Fibroblast of the aortic adventitia (primary cell): ENCODE measurements around the gene R3HDM4. TPM values are rescaled to one million over a fixed set of nuclear protein-coding genes. Genes with fewer than 3 reads are reported as not detected.

Experiments
- DNase-seq: peaks from one replicate; pipeline ENCODE4 v3.0.0-alpha.2; 2010; ENCODE audit warnings: low read depth
- H3K4me3 ChIP-seq: 2 replicates; pipeline ENCODE4 v1.5.1; 2011; ENCODE audit warnings: low read depth, mild to moderate bottlenecking, control low read depth, low read length, moderate library complexity
- total RNA-seq: library from RNA; depleted of rRNA; stranded (reverse); fragments of >200 nt; gene quantifications from 2 replicates; pipeline ENCODE4 v1.2.3, GENCODE V29; 2012; ENCODE audit warnings: low replicate concordance
- TF ChIP-seq, protein P1 (sequence below): IDR thresholded peaks from 2 replicates; pipeline ENCODE4 v1.5.1; 2011; ENCODE audit warnings: mild to moderate bottlenecking, low read length, control low read depth, inconsistent platforms; ENCODE audit not compliant: insufficient read depth

The R3HDM4 gene
- total RNA-seq, 1 donor: 25.8 TPM

DNA sequence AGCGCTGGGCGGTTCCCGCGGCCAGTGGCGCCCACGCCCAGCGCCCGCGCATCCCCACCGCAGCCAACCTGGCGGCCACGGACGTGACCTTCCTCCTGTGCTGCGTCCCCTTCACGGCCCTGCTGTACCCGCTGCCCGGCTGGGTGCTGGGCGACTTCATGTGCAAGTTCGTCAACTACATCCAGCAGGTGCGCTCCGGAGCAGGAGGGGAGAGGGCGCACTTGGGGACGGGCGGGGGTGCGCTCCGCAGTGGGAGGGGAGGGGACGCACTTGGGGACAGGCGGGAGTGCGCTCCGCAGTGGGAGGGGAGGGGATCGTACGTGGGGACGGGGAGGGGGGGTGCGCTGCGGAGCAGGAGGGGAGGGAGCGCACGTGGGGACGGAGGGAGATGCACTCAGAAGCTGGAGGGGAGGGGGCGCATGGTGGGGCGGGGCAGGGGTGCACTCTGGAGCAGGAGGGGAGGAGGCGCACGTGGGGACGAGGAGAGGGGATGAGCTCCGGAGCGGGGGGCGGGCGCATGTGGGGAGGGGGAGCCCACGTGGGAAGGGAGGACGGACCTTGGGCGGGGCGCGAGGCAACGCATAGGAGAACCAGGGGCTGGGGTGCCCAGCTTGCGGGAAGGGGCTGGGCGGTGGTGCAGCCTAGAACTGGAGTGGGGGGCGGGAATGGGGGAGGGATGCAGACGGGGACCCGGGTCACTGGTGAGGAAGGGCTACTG, 5.6 kb upstream of the R3HDM4 start:
- TF ChIP-seq, protein P1, sequence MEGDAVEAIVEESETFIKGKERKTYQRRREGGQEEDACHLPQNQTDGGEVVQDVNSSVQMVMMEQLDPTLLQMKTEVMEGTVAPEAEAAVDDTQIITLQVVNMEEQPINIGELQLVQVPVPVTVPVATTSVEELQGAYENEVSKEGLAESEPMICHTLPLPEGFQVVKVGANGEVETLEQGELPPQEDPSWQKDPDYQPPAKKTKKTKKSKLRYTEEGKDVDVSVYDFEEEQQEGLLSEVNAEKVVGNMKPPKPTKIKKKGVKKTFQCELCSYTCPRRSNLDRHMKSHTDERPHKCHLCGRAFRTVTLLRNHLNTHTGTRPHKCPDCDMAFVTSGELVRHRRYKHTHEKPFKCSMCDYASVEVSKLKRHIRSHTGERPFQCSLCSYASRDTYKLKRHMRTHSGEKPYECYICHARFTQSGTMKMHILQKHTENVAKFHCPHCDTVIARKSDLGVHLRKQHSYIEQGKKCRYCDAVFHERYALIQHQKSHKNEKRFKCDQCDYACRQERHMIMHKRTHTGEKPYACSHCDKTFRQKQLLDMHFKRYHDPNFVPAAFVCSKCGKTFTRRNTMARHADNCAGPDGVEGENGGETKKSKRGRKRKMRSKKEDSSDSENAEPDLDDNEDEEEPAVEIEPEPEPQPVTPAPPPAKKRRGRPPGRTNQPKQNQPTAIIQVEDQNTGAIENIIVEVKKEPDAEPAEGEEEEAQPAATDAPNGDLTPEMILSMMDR: no peak
- no peak for DNase-seq
- no peak overlapping the region for H3K4me3 ChIP-seq

DNA sequence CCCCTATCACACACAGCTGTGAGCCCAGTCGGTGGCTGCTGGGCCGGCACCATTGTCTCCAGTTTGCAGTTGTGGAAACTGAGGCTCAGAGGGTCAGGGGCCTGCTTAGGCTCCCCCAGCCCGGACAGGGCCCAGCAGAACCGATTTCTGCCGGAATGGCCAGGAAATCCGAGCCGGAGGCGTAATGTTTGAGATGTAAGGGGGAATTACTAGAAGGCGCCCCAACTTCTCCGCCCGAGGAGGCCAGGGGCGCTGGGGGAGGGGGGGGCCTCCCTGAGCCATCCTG, 5.1 kb upstream of the R3HDM4 start:
- no peak overlapping the region for H3K4me3 ChIP-seq
- TF ChIP-seq, protein P1: no peak
- DNase-seq: no peak

DNA sequence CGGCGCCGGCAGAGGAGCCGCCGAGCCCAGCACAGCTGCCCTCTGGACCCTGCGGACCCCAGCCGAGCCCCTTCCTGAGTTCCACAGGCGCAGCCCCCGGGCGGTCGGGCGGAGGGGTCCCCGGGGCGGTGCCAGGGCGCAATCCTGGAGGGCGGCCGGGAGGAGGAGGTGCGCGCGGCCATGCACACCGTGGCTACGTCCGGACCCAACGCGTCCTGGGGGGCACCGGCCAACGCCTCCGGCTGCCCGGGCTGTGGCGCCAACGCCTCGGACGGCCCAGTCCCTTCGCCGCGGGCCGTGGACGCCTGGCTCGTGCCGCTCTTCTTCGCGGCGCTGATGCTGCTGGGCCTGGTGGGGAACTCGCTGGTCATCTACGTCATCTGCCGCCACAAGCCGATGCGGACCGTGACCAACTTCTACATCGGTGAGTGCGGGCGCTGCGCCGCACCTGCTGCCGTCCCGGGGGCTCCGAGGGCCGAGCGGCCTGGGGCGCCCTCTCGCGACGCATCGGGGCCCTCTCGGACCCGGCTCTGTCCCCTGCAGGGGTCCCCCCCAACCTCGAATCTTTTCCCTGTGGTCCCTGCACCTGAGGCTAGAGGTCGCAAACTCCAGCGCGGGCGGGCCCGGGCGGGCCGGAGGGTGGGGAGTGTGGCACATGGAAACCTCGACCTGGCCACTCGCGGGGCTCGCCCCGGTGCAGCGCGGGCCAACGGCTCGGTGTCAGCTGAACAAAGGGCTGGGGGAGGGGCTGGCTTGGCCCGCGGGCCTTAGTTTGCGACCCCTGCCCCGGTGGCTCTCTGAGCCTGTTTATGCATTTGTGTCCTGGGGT, 4.5 kb upstream of the R3HDM4 start, which contains the start of gene KISS1R:
Gene KISS1R (plus strand): TSS at position 11 of the 829 bp plus-strand sequence. CDS start 170 bp downstream, at position 181.
- TF ChIP-seq, protein P1: peak; percentile 27
- no peak within 1 kb of the TSS for H3K4me3 ChIP-seq
- peak; percentile 12 for DNase-seq

DNA sequence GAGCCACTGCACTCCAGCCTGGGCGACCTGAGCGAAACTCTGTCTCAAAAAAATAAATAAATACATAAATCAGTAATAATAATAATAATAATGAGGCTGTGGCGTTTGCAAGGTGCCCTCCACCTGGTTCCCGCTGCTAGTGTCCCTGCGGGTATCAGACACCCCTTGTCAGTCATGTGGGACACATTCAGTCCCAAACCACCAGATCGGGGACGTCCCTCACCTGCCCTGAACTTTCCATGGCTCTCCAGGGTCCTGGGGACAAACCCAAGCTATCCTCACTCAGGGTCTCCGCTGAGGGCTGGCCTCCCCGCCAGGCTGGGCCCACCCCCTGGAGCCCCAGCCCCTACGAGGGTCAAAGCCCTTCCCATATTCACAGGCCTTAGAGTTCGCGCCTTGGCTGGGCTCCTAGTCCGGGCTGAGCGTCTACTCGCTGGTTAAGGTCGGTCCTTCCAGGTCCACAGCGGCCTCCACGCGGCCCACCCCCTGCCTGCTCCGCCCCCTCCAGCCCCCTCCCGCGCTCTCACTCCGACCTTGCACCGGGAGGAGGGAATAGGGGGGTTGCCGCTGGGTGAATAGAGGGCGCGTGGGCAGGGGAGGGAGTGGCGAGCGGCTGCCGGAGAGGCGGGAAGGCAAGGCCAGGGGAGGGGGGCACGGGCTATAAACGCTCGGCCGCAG, 3.8 kb upstream of the R3HDM4 start:
- TF ChIP-seq, protein P1: no peak
- H3K4me3 ChIP-seq: no peak overlapping the region
- no peak for DNase-seq

DNA sequence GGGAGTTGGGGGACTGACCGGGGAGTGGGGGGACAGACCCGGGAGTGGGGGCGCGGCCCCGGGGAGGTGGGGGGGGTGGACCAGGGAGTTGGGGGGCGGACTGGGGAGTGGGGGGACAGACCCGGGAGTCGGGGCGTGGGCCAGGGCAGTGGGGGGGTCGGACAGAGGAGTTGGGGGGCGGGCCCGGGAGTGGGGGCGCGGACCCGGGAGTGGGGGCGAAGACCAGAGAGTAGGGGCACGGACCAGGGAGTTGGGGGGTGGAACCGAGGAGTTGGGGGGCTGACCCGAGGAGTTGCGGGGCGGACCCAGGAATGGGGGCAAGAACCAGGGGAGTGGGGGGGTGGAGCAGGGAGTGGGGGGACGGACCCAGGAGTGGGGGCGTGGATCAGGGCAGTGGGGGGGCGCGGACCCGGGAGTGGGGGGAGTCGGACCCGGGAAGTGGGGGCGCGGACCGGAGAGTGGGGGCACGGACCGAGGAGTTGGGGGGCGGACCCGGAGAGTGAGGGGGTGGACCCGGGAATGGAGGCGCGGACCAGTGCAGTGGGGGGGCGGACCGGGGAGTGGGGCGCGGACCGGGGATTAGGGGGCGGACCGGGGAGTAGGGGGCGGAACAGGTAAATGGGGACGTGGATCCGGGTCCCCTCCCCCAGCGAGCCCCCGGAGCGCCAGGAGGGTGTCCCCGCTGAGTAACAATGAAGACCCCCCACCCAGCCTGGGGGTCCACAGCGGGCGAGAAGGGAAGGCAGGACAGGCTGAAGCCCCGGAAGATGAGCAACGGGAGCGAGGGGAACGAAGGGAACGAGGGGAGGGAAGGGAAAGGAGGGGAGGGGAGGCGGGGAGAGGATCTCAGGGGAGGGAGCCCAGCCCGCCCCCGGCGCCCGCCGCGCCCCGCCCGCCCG, 589 bp downstream of the R3HDM4 start:
- DNase-seq: no peak
- TF ChIP-seq, protein P1: no peak

More for the DNA sequence above, 589 bp downstream of the R3HDM4 start:
- H3K4me3 ChIP-seq: peak overlapping the region; percentile 71
